ENCODE measurements around the gene SLPI. TPM values are rescaled to one million over a fixed set of nuclear protein-coding genes. Genes with fewer than 3 reads are reported as not detected.

The SLPI gene
- total and polyA plus RNA-seq, 2 of the 13 experiments (the other 11 are each of a cell fraction or from before 2014, with no cell fraction given): 0.13 TPM; not detected in 1

GRCh38 chr20:45279992-45280391 lies 25.6 kb upstream of the SLPI start:
- no peak overlapping the region for H3K27ac ChIP-seq (ENCODE audit: extremely low read length, insufficient read depth, low read length)
- H2AFZ ChIP-seq (ENCODE audit: low read length): no peak overlapping the region
- H3K4me3 ChIP-seq (replicated peaks in 1 of 3; ENCODE audit: insufficient read depth in 1 of 3, low read depth in 2 of 3, low read length in 3 of 3): no peak overlapping the region
- H3K9me3 ChIP-seq (ENCODE audit: low read length): no peaks in the 10 kb centered on the region
- H4K20me1 ChIP-seq (ENCODE audit: insufficient read depth, low read length): no peaks in the 10 kb centered on the region
- intact Hi-C loops (cut with micrococcal nuclease; ENCODE audit: unreplicated experiment) (no loop called here), in situ Hi-C loops (cut with HindIII; ENCODE audit: extremely low pct_ligation_motif_present, low pct_unique_long_range_greater_than_20kb) (no loop called here)
- POLR2A ChIA-PET: no interaction called here
- ATAC-seq (no peak), FAIRE-seq (no peak), DNase-seq (ENCODE audit: low spot score) (no peak)
- CTCF ChIA-PET (ENCODE audit: low intra/inter-chr PET ratio, low total read pairs): no interaction called here
- no peak overlapping the region for H3K4me2 ChIP-seq (ENCODE audit: low read depth, low read length)
- peaks cover 0 to 25% of the 10 kb centered on the region in 2 experiments; a peak in 3 of 5 replicates for H3K27me3 ChIP-seq (ENCODE audit: control insufficient read depth in 1 of 2, insufficient read depth in 2 of 2, low read length in 2 of 2)
- BruUV-seq (replicated peaks): no TSS peak
- no peaks in the 10 kb centered on the region for H3K4me1 ChIP-seq (ENCODE audit: insufficient read depth, low read length)
- WGBS (ENCODE audit: low lambda C conversion rate): 0% methylated on average over 1 of the region's 1 CpG
- H3K79me2 ChIP-seq (ENCODE audit: insufficient read depth, low read length): no peaks in the 10 kb centered on the region
- no peaks in the 10 kb centered on the region for H3K36me3 ChIP-seq (replicated peaks in 1 of 2; ENCODE audit: control insufficient read depth in 1 of 2, insufficient read depth in 2 of 2, low read length in 2 of 2)
- H3K9ac ChIP-seq (ENCODE audit: insufficient read depth, low read depth, low read length): no peak overlapping the region
- TF ChIP-seq PPARG (CRISPR knock-in tag; conservative IDR thresholded peaks at IDR 0.05) (no peak), ISL2 (CRISPR knock-in tag; IDR thresholded peaks at IDR 0.05) (no peak), ZNF547 (CRISPR knock-in tag; IDR thresholded peaks at IDR 0.05) (no peak), CREB1 (IDR thresholded peaks at IDR 0.05) (peak; percentile 86), CREB1 (CRISPR knock-in tag; IDR thresholded peaks at IDR 0.05) (no peak), ATF7 (IDR thresholded peaks at IDR 0.05) (peak; percentile 100), ATF7 (CRISPR knock-in tag; IDR thresholded peaks at IDR 0.05) (no peak)

DNA sequence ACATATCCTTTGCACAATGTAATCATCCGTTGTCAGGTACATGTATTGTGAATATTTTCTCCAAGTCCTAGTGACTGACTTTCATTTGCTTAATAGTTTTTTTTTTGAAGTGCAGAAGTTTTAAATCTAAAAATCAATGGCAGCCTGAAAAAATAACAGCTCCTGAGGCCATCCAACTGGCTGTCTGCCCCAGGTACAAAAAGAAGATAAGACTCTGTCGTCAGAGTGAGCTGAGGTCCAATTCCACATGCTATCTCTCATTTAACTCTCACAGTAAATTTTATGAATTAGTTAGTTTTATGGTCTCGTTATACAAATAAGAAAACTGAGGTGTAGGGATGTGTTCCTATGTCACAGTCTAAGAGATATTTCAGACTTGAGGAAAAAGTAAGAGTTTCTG lies 21.0 kb upstream of the SLPI start:
- no TSS peak for BruUV-seq (replicated peaks)
- Histone ChIP-seq H2AFZ (ENCODE audit: low read length) (no peak overlapping the region), H3K79me2 (ENCODE audit: insufficient read depth, low read length) (no peaks in the 10 kb centered on the region), H3K4me3 (replicated peaks in 1 of 3; ENCODE audit: insufficient read depth in 1 of 3, low read depth in 2 of 3, low read length in 3 of 3) (no peak overlapping the region), H3K9ac (ENCODE audit: insufficient read depth, low read depth, low read length) (no peak overlapping the region), H3K36me3 (replicated peaks in 1 of 2; ENCODE audit: control insufficient read depth in 1 of 2, insufficient read depth in 2 of 2, low read length in 2 of 2) (no peaks in the 10 kb centered on the region), H3K27ac (ENCODE audit: extremely low read length, insufficient read depth, low read length) (no peak overlapping the region), H3K27me3 (ENCODE audit: control insufficient read depth in 1 of 2, insufficient read depth in 2 of 2, low read length in 2 of 2) (peaks cover 0 to 18% of the 10 kb centered on the region in 2 experiments; a peak in 3 of 5 replicates), H3K9me3 (ENCODE audit: low read length) (no peaks in the 10 kb centered on the region), H3K4me1 (ENCODE audit: insufficient read depth, low read length) (no peaks in the 10 kb centered on the region), H3K4me2 (ENCODE audit: low read depth, low read length) (no peak overlapping the region), H4K20me1 (ENCODE audit: insufficient read depth, low read length) (no peaks in the 10 kb centered on the region)
- in situ Hi-C loops (cut with HindIII; ENCODE audit: extremely low pct_ligation_motif_present, low pct_unique_long_range_greater_than_20kb): no loop called here
- FAIRE-seq: no peak
- WGBS (ENCODE audit: low lambda C conversion rate): 4% methylated on average over 3 of the region's 3 CpGs
- ChIA-PET CTCF (ENCODE audit: low intra/inter-chr PET ratio, low total read pairs) (no interaction called here), POLR2A (no interaction called here)
- no peak for ATAC-seq
- no peak for DNase-seq (ENCODE audit: low spot score)
- intact Hi-C loops (cut with micrococcal nuclease; ENCODE audit: unreplicated experiment): no loop called here
- TF ChIP-seq HIVEP1 (CRISPR knock-in tag; IDR thresholded peaks at IDR 0.05) (no peak), ZBTB25 (CRISPR knock-in tag; IDR thresholded peaks at IDR 0.05) (no peak), ZBTB40 (IDR thresholded peaks at IDR 0.05) (no peak), ZBTB40 (CRISPR knock-in tag; IDR thresholded peaks at IDR 0.05) (no peak)
